Astrocyte (in vitro differentiated cells and primary cell): ENCODE results near the gene DLGAP4. TPM values are rescaled to one million over a fixed set of nuclear protein-coding genes. Genes with fewer than 3 reads are reported as not detected.

Experiments used
- DNase-seq: peaks from one replicate; pipeline ENCODE4 v3.0.0-alpha.2; 2010; ENCODE audit warnings: low read depth
- FAIRE-seq: peaks from 2 replicates; lab custom pipeline; 2011; peaks lifted over from hg19 to GRCh38; lab: Jason Lieb, UNC
- H2AFZ ChIP-seq: 2 replicates; pipeline ENCODE4 v1.6.0; 2012; ENCODE audit warnings: low read depth, low read length, inconsistent platforms
- H3K27ac ChIP-seq: 2 replicates; pipeline ENCODE4 v1.5.1; 2011; ENCODE audit warnings: low read depth, low read length, inconsistent platforms
- H3K27me3 ChIP-seq: 2 replicates; pipeline ENCODE4 v1.6.0; 2011; ENCODE audit warnings: low read length, inconsistent platforms; ENCODE audit not compliant: insufficient read depth
- H3K36me3 ChIP-seq: 2 replicates; pipeline ENCODE4 v1.5.1; 2011; ENCODE audit warnings: low read length, inconsistent platforms; ENCODE audit not compliant: insufficient read depth
- H3K4me1 ChIP-seq: 2 replicates; pipeline ENCODE4 v1.5.1; 2011; ENCODE audit warnings: low read length, inconsistent platforms; ENCODE audit not compliant: insufficient read depth
- H3K4me2 ChIP-seq: 2 replicates; pipeline ENCODE4 v1.6.0; 2012; ENCODE audit warnings: low read length, inconsistent platforms
- H3K4me3 ChIP-seq: 2 replicates; pipeline ENCODE4 v1.5.1; 2011; ENCODE audit warnings: low read depth, mild to moderate bottlenecking, low read length, inconsistent platforms; ENCODE audit not compliant: insufficient read depth
- H3K79me2 ChIP-seq: 2 replicates; pipeline ENCODE4 v1.6.0; 2012; ENCODE audit warnings: mild to moderate bottlenecking, low read length, inconsistent platforms; ENCODE audit not compliant: insufficient read depth
- H3K9ac ChIP-seq: 2 replicates; pipeline ENCODE4 v1.6.0; 2012; ENCODE audit warnings: mild to moderate bottlenecking, low read length, inconsistent platforms
- H3K9me3 ChIP-seq: 2 replicates; pipeline ENCODE4 v1.5.1; 2012; ENCODE audit warnings: low read depth, mild to moderate bottlenecking, low read length, inconsistent platforms; ENCODE audit not compliant: insufficient read depth
- H4K20me1 ChIP-seq: 2 replicates; pipeline ENCODE4 v1.6.0; 2012; ENCODE audit warnings: low read length, inconsistent platforms; ENCODE audit not compliant: insufficient read depth
- H3K27ac Mint-ChIP-seq: one replicate; pipeline ENCODE4 v1.8.0; 2021; ENCODE audit warnings: mild to moderate bottlenecking, mixed read lengths; ENCODE audit not compliant: unreplicated experiment
- H3K27me3 Mint-ChIP-seq: one replicate; pipeline ENCODE4 v1.8.0; 2021; ENCODE audit warnings: low read depth, mixed read lengths; ENCODE audit not compliant: unreplicated experiment
- H3K36me3 Mint-ChIP-seq: one replicate; pipeline ENCODE4 v1.8.0; 2021; ENCODE audit warnings: low read depth, mixed read lengths; ENCODE audit not compliant: unreplicated experiment
- H3K4me1 Mint-ChIP-seq: one replicate; pipeline ENCODE4 v1.8.0; 2021; ENCODE audit warnings: low read depth, mixed read lengths; ENCODE audit not compliant: unreplicated experiment
- H3K4me3 Mint-ChIP-seq: one replicate; pipeline ENCODE4 v1.8.0; 2021; ENCODE audit warnings: mild to moderate bottlenecking, moderate library complexity, mixed read lengths; ENCODE audit not compliant: unreplicated experiment
- H3K9me3 Mint-ChIP-seq: one replicate; pipeline ENCODE4 v1.8.0; 2021; ENCODE audit warnings: mild to moderate bottlenecking, mixed read lengths; ENCODE audit not compliant: unreplicated experiment
- CTCF ChIP-seq: IDR thresholded peaks from 2 replicates; pipeline ENCODE4 v1.5.1; 2011; ENCODE audit warnings: low read depth, mild to moderate bottlenecking, inconsistent platforms, low read length, moderate library complexity; ENCODE audit not compliant: insufficient read depth
- EZH2 ChIP-seq: IDR thresholded peaks from 2 replicates; pipeline ENCODE4 v1.6.1; 2012; ENCODE audit warnings: mild to moderate bottlenecking, low read length, inconsistent platforms; ENCODE audit not compliant: insufficient read depth
- total RNA-seq: library from RNA; stranded (reverse); gene quantifications from 2 replicates; pipeline ENCODE4 v1.2.1, GENCODE V29; 2021

Gene DLGAP4
- total RNA-seq, 1 donor from 2014 or later = 135 TPM

- Mint-ChIP-seq H3K4me1 (peaks cover 36% of the 10 kb centered on the region), H3K27me3 (no peaks in the 10 kb centered on the region), H3K36me3 (peaks cover 17% of the 10 kb centered on the region), H3K4me3 (peak overlapping the region; percentile 88), H3K9me3 (no peaks in the 10 kb centered on the region), H3K27ac (peak overlapping the region; percentile 66)
- H3K36me3 ChIP-seq = peaks cover 16% of the 10 kb centered on the region
- H3K27me3 ChIP-seq = no peaks in the 10 kb centered on the region
- no peak for FAIRE-seq
- H3K9ac ChIP-seq = peak overlapping the region; percentile 96
- H4K20me1 ChIP-seq = peaks cover 61% of the 10 kb centered on the region
- H3K4me3 ChIP-seq = peak overlapping the region; percentile 86
- peaks cover 66% of the 10 kb centered on the region for H3K79me2 ChIP-seq
- DNase-seq = no peak
- H3K4me1 ChIP-seq = peaks cover 42% of the 10 kb centered on the region
- TF ChIP-seq CTCF = no peak
- no peaks in the 10 kb centered on the region for H3K9me3 ChIP-seq
- no peak overlapping the region for H2AFZ ChIP-seq
- H3K4me2 ChIP-seq = peak overlapping the region; percentile 99
- peak overlapping the region; percentile 75 for H3K27ac ChIP-seq
Observed at GRCh38 chr20:36542516-36543183, 236.5 kb downstream of the DLGAP4 start.

- peak overlapping the region; percentile 88 for H3K4me3 Mint-ChIP-seq
- Histone ChIP-seq H3K9me3 (no peaks in the 10 kb centered on the region), H3K27ac (peak overlapping the region; percentile 75), H3K4me3 (peak overlapping the region; percentile 86), H3K27me3 (no peaks in the 10 kb centered on the region), H3K4me1 (peaks cover 40% of the 10 kb centered on the region), H3K9ac (peak overlapping the region; percentile 96), H4K20me1 (peaks cover 69% of the 10 kb centered on the region), H2AFZ (no peak overlapping the region), H3K36me3 (peaks cover 24% of the 10 kb centered on the region), H3K4me2 (peak overlapping the region; percentile 99), H3K79me2 (peaks cover 68% of the 10 kb centered on the region)
- peak; percentile 64 for DNase-seq
- no peak for FAIRE-seq
- no peaks in the 10 kb centered on the region for H3K27me3 Mint-ChIP-seq
- no peaks in the 10 kb centered on the region for H3K9me3 Mint-ChIP-seq
- H3K4me1 Mint-ChIP-seq = peaks cover 40% of the 10 kb centered on the region
- H3K36me3 Mint-ChIP-seq = peaks cover 17% of the 10 kb centered on the region
- peak overlapping the region; percentile 91 for H3K27ac Mint-ChIP-seq
- TF ChIP-seq CTCF (no peak), EZH2 (no peak)
Observed at GRCh38 chr20:36543184-36544133, 237.3 kb downstream of the DLGAP4 start.
